ENCODE results near the gene RBM33.

The RBM33 gene

GRCh38 chr7:155818820-155819168 lies 174.3 kb downstream of the RBM33 start:
- no peak for DNase-seq

- DNase-seq: no peak
Observed at GRCh38 chr7:155819186-155819585, 174.7 kb downstream of the RBM33 start.

- no peak for DNase-seq
Observed at GRCh38 chr7:155820246-155820645, 175.8 kb downstream of the RBM33 start.

GRCh38 chr7:155820788-155821187 lies 176.3 kb downstream of the RBM33 start:
- DNase-seq: no peak

- DNase-seq: no peak
Observed at GRCh38 chr7:155821851-155822250, 177.4 kb downstream of the RBM33 start.

GRCh38 chr7:155824227-155824886 lies 179.9 kb downstream of the RBM33 start:
- no peak for DNase-seq

GRCh38 chr7:155825336-155825735 lies 180.9 kb downstream of the RBM33 start:
- DNase-seq: no peak

- no peak for DNase-seq
Observed at GRCh38 chr7:155829796-155830470, 185.5 kb downstream of the RBM33 start.
